RKO (cell line): ENCODE measurements around the gene SORCS2.

Source experiments
- DNase-seq: peaks from one replicate; pipeline ENCODE4 v3.0.0-alpha.2; 2016; ENCODE audit warnings: low spot score

SORCS2 gene

GRCh38 chr4:7510066-7510465 lies 317.7 kb downstream of the SORCS2 start:
- DNase-seq = no peak

GRCh38 chr4:7510538-7510937 lies 318.2 kb downstream of the SORCS2 start:
- DNase-seq = no peak

- no peak for DNase-seq
Measured at GRCh38 chr4:7511525-7511924, 319.2 kb downstream of the SORCS2 start.

GRCh38 chr4:7512428-7512827 lies 320.1 kb downstream of the SORCS2 start:
- no peak for DNase-seq

- no peak for DNase-seq
Measured at GRCh38 chr4:7512946-7513345, 320.6 kb downstream of the SORCS2 start.

GRCh38 chr4:7513671-7514070 lies 321.3 kb downstream of the SORCS2 start:
- DNase-seq = peak; percentile 18

- DNase-seq = no peak
Measured at GRCh38 chr4:7514281-7514680, 321.9 kb downstream of the SORCS2 start.

GRCh38 chr4:7514789-7515188 lies 322.5 kb downstream of the SORCS2 start:
- no peak for DNase-seq

- DNase-seq = no peak
Measured at GRCh38 chr4:7515390-7515902, 323.1 kb downstream of the SORCS2 start.

- no peak for DNase-seq
Measured at GRCh38 chr4:7516096-7516772, 323.9 kb downstream of the SORCS2 start.

- DNase-seq = no peak
Measured at GRCh38 chr4:7516773-7517144, 324.4 kb downstream of the SORCS2 start.

- DNase-seq = no peak
Measured at GRCh38 chr4:7518871-7519637, 326.7 kb downstream of the SORCS2 start.

GRCh38 chr4:7519638-7520376 lies 327.5 kb downstream of the SORCS2 start:
- DNase-seq = no peak

- no peak for DNase-seq
Measured at GRCh38 chr4:7521666-7522065, 329.3 kb downstream of the SORCS2 start.

- no peak for DNase-seq
Measured at GRCh38 chr4:7522452-7523220, 330.3 kb downstream of the SORCS2 start.

GRCh38 chr4:7523526-7523925 lies 331.2 kb downstream of the SORCS2 start:
- DNase-seq = no peak

GRCh38 chr4:7524064-7524682 lies 331.8 kb downstream of the SORCS2 start:
- no peak for DNase-seq

GRCh38 chr4:7524843-7525242 lies 332.5 kb downstream of the SORCS2 start:
- DNase-seq = no peak

- DNase-seq = no peak
Measured at GRCh38 chr4:7526491-7526890, 334.2 kb downstream of the SORCS2 start.

GRCh38 chr4:7526929-7527535 lies 334.7 kb downstream of the SORCS2 start:
- no peak for DNase-seq
